GM12872 (cell line): Measurements from ENCODE around the gene CAMK1D.

Experiments
- TF ChIP-seq, protein P1 (sequence below): IDR thresholded peaks from 3 replicates; pipeline ENCODE4 v1.5.1; 2011; ENCODE audit warnings: low read depth, mild to moderate bottlenecking, low read length, moderate library complexity; ENCODE audit not compliant: insufficient read depth

Gene CAMK1D

DNA sequence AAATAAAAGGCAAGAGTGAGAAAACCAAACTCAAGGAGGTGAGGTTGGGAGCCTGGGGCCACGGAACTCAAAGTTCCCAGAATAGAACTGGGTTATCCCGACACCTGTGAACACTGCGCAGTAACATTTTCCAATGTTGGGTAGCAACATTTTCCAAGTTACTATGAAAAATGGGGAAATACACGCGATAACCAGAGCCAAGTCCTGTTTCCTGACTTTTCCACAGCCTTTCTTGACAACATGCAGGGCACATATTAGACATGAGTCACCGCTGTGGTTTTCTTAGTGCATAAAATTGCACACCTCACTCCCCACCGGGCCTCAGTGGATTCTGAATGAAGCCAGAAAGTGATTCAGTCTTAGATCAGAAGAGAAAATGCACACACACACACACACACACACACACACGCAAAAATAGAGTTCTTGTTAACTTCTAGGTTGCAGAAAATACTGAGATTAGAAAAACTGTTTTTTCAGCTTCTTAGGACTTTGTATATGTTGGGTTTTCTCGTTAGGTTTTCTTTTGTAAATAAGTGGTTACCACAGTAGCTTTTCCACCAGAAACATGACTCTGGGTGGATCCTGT is 70.0 kb downstream of the CAMK1D start:
- TF ChIP-seq, protein P1, sequence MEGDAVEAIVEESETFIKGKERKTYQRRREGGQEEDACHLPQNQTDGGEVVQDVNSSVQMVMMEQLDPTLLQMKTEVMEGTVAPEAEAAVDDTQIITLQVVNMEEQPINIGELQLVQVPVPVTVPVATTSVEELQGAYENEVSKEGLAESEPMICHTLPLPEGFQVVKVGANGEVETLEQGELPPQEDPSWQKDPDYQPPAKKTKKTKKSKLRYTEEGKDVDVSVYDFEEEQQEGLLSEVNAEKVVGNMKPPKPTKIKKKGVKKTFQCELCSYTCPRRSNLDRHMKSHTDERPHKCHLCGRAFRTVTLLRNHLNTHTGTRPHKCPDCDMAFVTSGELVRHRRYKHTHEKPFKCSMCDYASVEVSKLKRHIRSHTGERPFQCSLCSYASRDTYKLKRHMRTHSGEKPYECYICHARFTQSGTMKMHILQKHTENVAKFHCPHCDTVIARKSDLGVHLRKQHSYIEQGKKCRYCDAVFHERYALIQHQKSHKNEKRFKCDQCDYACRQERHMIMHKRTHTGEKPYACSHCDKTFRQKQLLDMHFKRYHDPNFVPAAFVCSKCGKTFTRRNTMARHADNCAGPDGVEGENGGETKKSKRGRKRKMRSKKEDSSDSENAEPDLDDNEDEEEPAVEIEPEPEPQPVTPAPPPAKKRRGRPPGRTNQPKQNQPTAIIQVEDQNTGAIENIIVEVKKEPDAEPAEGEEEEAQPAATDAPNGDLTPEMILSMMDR: no peak

DNA sequence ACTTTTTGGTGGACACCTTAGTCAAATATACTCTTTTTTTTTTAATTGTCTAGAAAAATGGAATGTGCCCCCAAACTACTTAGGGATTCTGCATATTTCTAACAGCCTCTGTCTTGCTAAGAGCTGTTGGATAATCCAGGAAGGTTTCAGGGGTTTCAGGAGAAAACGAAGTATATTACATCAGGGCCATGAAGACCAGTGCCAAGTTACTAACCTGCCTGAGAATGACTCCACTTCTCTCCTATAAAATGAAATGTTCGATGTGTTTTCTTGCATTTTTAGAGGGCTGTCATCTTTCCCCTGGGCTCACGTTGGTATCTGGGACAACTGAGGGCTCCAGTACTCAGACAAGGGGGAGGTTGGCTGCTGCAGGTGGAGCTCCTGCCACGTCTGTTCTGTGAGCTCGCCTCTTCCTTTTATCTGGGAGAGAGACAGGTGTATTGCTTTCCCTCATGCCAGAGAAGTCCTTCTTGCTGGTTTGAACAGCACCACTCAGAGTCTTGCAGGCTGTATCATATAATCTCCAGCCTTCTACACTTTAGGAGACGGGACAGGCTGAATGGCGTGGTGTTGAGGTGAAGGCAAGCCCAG is 71.3 kb downstream of the CAMK1D start:
- TF ChIP-seq, protein P1: no peak

DNA sequence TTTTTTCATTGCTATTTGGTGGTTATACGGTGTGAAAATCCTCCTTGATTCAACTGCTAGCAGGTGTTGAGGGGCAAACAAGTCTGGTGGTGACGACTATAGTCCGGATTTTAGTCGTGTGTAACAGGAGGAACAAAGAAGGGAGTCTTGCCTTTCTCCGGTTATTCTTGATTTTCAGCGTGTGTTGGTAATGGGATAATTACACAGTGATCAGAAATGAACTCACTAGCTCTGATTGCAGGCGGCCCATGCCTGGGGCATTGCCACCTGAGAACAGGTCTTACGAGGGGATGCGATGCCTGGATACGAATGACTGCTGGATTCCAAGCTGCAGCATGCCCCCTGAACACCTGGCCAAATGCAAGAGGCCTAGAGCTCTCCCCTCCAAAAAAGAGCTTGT is 72.8 kb downstream of the CAMK1D start:
- TF ChIP-seq, protein P1: no peak

DNA sequence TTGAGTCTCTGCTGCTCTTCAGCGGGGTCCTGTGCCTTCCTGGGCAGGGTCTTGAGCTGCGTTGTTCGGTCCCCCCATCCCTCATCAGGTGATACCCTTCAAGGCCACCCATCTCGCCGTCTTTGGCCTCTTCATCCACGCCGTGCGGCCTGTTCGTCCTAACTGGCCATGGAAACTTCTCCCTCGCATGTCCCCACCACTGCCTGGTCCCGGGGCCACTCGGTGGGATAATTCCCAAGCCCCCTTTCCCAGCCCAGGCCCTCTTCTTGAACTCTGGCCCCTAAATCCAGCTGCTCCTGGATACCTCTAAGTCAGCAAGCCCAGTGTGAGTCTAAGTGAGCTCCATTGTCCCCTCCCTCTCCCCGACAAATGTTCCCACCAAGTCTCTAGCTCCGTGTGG is 74.5 kb downstream of the CAMK1D start:
- TF ChIP-seq, protein P1: no peak

DNA sequence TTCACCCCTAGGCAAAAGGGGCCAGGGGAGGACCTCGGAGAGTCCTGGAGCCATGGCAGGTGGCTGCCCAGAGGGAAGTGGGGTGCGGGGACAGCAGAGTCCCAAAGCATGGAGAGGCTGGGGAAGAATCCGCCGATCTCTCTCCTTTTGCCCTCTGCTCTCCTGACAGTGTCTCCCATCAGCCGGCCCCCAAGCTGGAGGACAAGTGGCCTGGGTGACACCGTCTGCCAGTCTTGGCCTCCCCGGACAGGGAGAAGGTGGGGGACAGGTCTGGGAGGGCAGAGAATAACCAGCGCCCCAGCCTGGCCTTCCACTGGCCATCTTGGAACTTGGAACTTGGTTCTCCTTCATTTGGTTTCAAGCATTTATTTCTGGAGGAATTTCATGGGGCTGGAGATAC is 77.9 kb downstream of the CAMK1D start:
- TF ChIP-seq, protein P1: no peak

DNA sequence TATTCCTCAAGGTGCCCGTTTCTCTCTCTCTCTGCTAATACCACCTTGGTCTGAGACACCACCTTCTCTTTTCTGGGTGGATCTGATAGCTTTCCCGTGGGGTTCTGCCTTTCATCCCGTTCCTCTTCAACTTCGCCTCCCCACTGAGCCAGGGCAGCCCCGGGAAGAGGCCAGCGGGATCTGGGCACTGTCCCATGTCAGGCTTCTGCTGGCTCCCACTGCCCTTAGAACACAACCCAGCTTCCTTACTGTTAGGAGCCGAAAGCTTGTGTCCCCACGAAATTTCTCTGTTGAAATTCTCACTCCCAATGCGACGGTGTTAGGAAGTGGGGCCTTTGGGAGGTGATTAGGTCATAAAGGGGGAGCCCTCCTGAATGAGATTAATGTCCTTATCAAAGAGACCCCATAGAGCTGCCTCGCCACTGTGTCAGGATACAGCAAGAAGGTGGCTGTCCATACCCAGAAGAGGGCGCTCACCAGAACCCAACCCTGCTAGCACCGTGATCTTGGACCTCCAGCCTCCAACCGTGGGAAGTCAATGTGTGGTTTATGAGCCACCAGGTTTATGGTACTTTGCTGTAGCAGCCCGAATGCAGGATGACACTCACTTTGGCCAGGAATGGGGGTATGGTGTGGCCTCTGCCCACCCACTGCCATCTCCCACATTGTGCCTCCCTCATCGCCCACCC is 79.2 kb downstream of the CAMK1D start:
- TF ChIP-seq, protein P1: 0 out of 3 replicates have a peak, but pooled peaks have one; percentile 19

DNA sequence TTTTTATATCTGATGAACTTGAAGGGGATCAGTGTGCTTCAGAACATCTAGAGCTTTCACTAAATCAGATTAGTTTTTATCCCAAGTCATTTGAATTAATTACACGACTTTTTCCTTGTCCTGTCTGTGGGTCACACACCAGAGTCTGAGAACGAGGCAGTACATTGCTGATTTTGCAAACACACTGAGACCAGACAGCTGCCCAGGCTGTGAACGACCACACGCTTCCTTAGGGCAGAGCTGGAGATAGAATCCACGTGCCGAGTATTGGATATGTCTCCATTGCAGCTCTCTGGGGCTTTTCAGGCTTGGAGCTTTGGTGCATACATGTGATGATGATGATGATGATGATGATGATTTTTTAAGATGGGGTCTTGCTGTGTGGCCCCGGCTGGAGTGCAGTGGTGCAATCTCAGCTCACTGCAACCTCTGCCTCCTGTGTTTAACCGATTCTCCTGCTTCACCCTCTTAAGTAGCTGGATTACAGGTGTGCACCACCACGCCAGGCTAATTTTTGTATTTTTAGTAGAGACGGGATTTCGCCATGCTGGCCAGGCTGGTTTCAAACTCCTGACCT is 81.1 kb downstream of the CAMK1D start:
- TF ChIP-seq, protein P1: no peak
